NCI-H82 treated with DMSO at 0.1 percent for 48 hours (cell line): Measurements from ENCODE around the gene GATAD2B.
"Not testable (repeated sequence)": the region's sequence is repeated elsewhere in the genome, so short reads cannot be mapped to it uniquely, and the experiment has no call there.

ENCODE experiments used
- DNase-seq: peaks from one replicate; lab custom pipeline; 2025; ENCODE audit not compliant: unreplicated experiment; lab: John Stamatoyannopoulos, UW

Gene GATAD2B

DNA sequence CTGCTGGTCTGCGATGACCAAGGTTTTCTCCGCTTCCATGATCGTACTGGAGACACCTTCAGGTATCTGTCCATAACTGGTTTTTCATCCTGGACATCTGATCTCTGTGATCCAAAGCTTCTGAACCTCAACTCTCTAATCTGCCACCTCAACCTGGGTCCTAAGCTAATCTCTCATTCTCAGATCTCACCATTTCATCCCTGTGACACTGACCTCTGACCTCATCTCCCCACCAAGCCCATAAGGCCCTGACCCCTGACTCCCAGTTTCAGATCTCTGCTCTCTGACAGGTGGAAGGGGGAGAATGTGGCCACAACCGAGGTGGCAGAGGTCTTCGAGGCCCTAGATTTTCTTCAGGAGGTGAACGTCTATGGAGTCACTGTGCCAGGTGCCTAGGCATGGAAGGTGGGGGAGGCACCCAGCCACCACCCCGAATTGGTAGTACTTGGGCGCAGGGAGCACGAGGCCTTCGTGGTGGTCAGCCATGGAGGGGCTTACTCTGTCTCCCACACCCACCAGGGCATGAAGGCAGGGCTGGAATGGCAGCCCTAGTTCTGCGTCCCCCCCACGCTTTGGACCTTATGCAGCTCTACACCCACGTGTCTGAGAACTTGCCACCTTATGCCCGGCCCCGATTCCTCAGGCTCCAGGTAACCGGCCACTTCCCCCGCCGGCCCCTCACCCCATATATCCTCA lies 143.8 kb downstream of the GATAD2B start:
- no peak for DNase-seq

DNA sequence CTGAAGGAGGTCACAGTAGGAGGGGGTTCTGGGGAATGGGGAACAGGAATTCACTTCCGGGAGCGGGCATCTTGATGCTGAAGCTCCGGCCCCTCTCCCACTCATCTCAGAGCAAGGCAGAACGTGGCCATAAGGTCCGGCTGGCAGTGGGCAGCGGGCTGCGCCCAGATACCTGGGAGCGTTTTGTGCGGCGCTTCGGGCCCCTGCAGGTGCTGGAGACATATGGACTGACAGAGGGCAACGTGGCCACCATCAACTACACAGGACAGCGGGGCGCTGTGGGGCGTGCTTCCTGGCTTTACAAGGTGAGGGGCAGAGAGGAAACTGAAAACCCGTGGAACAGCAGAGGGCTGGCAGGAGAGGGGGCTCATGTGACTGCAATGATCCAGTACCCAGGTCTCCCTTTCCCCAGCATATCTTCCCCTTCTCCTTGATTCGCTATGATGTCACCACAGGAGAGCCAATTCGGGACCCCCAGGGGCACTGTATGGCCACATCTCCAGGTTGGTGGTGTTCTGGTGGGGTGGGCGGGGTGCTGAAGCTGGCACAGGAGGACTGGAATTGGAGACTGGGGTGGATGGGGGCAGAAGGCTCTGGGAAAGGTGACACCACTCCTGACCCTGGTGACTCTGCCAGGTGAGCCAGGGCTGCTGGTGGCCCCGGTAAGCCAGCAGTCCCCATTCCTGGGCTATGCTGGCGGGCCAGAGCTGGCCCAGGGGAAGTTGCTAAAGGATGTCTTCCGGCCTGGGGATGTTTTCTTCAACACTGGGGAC lies 144.5 kb downstream of the GATAD2B start:
- no peak for DNase-seq

DNA sequence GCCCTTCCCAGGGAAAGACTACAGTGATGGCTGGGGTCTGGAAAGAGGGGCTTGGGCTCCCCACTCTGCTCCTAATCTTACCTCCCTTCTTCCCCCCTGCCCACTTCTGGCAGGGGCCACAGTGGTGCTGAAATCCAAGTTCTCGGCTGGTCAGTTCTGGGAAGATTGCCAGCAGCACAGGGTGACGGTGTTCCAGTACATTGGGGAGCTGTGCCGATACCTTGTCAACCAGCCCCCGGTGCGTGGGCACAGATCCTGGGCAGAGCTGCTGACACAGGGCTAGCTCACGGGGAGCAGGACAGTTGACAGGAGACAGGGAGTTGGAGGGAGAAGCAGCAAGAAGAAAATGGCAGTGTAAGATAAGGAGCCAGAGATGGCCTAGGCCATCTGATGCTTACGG lies 145.1 kb downstream of the GATAD2B start:
- DNase-seq: no peak

DNA sequence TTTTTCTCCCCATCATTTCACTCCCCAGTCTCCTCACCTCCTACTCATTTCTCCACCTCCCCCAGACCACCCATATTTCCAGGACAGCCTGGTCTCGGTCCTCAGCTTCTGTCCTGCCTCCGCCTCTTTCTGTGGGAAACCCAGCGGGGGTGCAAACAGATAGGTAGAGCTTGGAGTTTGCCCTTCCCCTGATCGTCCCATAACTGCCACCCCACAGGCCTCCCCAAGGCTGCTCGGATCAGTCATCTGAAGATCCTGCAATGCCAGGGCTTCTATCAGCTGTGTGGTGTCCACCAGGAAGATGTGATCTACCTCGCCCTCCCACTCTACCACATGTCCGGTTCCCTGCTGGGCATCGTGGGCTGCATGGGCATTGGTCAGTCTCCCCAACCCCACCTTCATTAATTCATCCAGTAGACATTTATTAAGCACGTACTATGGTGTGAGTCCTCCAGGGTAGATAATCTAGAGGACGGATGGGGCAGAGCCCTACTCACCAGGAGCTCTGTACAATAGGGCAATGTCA lies 145.9 kb downstream of the GATAD2B start:
- no peak for DNase-seq

DNA sequence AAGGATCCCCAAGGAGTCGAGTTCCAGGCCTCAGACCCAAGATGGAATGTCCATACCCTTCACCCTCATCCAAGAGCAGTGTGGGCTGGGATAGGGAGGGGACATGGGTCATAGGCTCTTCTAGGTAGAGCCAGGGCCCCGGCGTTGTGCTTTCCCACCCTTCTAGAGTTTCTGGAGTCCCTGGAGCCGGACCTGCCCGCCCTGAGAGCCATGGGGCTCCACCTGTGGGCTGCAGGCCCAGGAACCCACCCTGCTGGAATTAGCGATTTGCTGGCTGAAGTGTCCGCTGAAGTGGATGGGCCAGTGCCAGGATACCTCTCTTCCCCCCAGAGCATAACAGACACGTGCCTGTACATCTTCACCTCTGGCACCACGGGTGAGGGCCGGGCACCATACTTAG lies 146.4 kb downstream of the GATAD2B start:
- no peak for DNase-seq

DNA sequence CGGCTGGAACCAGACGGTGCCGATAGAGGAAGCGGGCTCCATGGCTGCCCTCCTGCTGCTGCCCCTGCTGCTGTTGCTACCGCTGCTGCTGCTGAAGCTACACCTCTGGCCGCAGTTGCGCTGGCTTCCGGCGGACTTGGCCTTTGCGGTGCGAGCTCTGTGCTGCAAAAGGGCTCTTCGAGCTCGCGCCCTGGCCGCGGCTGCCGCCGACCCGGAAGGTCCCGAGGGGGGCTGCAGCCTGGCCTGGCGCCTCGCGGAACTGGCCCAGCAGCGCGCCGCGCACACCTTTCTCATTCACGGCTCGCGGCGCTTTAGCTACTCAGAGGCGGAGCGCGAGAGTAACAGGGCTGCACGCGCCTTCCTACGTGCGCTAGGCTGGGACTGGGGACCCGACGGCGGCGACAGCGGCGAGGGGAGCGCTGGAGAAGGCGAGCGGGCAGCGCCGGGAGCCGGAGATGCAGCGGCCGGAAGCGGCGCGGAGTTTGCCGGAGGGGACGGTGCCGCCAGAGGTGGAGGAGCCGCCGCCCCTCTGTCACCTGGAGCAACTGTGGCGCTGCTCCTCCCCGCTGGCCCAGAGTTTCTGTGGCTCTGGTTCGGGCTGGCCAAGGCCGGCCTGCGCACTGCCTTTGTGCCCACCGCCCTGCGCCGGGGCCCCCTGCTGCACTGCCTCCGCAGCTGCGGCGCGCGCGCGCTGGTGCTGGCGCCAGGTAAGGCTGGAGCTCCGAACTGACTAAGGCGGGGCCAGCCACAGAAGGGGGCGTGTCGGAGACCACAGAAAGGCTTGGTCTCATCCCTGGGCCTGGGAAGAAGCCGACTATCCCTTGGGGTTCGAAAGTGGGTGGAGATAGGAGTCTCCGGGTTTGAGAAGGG lies 147.1 kb downstream of the GATAD2B start:
- peak; percentile 62 for DNase-seq

DNA sequence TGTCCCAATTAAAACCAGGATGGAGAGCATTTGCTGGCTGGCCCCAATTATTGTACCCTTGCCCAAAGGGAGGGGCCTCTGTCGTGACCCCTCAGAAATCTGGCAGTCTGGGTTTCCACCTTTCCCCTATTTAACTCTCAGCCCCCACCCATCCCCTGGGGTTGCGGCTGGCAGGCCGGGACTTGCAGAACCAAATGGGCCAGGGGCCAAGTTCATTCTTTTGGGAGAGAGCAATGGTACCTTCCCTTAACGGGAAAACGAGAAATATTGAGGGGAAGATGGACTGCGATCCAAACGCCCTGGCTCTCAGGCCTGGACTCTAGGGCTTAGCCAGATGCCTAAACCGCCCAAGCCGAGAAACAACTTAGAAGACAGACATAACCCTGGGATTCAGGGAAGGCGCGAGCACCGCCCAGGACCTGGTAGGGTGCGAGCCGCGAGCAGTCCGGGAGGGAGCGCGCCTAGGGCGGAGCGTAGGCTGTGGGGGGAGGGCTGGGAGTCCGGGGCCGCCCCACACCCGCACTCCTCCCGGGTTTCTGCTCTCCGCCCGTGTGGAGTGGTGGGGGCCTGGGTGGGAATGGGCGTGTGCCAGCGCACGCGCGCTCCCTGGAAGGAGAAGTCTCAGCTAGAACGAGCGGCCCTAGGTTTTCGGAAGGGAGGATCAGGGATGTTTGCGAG lies 147.9 kb downstream of the GATAD2B start, which contains the start of gene SLC27A3:
SLC27A3 (plus strand) TSS at position 628 of the 678 bp plus-strand sequence. CDS start 91 bp downstream, outside the sequence.
- peak; percentile 26 for DNase-seq

DNA sequence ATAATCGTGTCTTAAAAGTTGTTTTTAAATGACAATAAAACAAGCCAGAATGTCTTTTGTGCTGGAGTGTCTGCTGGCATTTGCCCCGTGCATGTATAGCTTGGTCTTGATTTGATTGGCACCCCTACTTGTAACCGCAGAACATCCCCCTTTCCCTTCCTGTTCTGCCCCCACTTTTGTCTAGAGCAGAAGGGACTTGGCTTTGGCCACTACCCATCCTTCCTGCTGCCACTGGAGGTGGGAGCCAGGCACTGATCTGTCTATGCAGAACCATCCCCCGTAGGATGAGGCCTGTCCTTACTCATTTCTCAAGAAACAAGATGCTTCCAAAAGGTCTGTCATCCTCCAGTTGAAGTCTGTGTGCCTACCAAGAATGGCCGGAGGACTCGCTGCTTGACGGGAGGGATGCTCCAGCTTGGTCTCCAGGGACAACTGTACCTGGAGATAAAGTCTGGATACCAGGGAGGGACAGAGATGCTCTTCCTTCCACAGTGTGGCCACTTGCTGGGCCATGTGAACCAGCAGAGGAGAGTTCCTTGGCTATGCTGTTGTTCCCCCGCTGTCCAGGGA lies 148.7 kb downstream of the GATAD2B start:
- DNase-seq: no peak

DNA sequence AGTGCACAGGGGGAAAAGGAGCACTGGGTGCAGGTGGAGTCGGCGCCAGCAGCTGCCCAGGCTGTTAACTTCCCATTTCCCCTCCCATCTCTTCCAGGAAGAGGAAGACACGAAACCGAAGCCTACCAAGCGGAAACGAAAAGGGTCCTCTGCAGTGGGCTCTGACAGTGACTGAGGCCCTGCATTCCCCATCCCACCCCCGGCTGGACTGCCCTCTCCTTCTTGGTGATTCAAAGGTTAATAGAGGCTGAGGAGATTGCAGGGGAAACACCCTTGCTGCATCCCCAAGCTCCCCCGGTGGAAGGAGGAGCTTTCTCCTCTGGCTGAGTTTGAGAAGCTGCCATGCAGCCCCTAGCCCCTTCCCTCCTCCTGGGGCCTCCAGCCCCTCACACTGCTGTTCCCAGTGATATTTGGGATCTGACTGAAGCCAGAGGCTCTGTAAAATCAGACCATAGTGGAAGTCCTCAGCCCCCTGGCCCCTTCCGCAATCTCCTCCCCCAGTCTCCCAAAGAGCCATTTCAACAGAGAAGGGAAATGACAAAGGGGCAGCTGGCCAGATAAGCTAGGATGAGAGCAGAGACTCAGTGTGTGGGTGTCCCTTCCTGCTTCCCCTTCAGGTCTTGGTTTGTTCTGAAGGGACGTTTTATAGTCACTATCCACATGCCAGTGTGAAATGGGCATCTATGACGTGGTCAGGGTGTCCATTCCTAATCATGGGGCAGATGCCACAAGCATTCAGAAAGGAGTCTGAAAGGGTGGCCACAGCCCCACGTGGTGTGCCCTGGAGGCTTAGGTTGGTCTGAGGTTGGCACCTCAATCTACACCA lies 149.5 kb downstream of the GATAD2B start:
- DNase-seq: no peak

DNA sequence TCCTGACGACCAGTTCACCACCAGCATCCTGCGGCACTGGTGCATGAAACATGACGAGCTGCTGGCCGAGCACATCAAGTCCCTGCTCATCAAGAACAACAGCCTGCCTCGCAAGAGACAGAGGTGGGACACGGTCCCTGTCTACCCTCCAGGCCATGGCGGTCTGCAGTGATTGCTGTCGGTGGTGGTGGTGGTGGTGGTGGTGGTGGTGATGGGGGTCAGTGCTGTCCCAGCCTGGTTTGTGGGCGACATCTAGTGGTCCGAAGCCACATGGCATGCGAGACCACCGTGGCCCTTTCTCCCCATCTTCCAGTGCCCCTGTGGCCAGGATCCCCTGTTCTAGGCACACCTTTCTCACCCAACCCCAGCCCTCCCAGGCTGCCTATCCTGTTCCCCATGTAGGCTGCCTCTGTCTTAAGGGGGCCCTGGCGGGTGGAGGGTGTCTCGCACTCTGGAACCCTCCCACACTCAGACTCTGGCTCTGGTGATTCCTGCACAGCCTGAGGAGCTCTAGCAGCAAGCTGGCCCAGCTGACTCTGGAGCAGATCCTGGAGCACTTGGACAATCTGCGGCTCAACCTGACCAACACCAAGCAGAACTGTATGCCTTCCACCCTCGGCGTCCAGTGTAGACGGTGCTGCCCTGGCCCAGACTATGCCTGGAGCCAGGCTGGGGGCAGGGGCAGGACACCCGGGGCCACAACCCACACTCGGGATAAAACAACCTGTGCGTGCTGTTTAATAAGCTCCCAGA lies 150.8 kb downstream of the GATAD2B start:
- DNase-seq: no peak

DNA sequence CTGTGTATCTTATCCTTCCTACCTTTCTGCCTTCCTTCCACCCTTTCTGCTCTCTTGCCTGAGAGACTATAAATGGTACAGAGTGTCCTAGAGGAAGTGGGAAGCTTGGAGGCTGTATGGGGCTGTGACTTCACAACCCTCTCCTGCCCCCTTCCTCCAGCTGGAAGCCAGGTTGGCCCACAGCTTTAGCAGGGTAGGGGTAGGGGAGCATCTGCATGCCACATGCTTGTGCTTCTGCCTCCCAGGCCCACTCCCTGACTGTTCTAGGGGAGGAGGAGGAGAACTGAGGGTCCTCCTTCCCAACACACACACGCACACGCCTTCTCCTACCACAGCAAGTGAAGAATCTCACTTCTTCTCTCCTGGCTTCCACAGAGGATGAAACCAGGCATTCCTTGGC lies 151.5 kb downstream of the GATAD2B start:
- DNase-seq: no peak

DNA sequence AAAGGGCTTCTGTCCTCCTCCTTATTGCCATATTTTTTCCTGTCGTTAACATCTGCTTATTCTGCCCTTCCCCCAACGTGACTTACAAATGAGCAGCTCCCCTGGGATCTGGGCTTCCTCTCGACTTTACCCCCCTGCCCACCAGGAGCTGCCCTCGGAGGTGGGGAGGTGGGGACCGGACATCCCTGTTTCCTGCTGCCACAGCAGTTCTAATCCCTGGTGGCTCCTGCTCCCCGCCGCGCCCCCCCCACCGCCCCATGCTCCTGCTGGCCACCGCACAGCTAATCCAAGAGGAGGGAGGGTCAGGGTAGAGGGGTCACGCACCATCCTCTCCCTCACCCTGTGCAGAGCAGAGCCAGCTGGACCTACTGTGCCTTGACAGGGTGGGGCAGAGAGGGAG lies 152.0 kb downstream of the GATAD2B start:
- DNase-seq: peak; percentile 20

DNA sequence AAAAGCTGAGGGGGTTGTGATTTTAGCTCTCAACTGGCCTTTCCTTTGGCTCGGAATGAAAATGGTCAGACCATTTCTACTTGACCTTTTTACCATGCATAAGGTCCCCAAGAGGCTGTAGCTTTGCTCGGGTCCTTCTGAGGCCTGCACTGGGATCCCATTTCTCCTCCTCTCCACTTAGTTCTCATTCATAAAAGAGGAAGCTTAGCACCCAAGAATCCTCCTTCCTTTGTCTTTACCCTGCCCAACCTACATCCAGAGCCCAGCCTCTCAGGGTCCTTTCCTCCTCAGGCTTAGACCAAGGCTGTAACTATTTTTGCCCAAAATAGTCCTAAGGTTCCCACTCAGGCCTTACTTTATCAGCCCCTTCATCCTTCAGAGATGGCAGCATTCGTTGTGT lies 153.6 kb downstream of the GATAD2B start:
- no peak for DNase-seq

DNA sequence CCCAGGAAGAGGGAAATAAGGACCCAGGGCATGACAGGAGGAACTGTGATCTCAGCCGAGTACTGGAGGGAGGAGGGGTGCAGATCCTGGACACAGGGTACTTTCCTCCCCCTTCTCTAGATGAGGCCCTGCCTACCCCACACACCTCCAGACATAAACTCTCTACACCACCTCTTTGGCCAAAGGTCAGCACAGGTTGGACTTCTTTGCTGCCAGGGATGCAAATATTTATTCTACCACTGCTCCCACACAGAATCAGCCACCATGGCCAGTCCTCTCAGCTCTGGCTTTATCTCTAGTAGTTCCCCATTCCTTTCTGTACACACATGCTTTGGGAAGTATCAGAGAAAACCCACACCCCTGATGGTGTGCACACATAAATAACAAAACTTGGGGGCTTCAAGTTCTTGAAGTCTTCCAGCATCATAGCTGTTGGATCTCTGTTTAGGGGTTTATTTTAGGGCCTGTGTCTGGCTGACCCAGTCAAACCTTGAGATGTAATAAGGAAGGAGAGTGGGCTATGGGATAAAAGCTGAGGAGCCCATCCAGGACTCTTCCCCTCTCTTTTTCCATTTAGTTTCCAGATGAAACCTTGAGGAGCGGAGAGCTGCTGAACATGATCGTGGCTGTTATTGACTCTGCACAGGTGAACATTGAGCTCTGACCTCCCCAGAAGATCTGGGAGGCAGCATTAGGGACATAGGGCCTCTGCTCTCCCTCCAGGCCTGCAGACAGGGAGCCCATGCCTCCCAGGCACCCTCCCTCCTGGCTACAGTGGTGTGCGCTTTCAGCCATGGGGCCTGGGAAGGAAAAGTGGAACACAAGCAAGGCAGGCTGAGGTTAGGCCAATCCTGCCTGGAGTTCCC lies 154.2 kb downstream of the GATAD2B start:
- no peak for DNase-seq

DNA sequence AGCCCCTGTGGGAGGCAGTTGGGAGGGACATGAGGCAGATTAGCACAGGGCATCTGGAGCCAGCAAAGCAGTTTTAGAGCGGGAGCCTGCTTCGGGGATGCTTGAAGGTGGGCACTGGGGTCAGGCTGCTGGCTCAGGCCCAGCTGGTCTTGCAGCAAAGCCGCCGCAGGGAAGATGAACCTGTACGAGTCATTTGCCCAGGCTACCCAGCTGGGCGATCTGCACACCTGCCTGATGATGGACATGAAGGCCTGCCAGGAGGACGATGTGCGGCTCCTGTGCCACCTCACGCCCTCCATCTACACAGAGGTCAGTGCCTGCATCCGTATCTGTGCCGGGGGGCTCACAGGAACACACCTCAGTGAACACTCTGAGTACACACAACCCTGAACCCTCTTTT lies 155.3 kb downstream of the GATAD2B start:
- no peak for DNase-seq

DNA sequence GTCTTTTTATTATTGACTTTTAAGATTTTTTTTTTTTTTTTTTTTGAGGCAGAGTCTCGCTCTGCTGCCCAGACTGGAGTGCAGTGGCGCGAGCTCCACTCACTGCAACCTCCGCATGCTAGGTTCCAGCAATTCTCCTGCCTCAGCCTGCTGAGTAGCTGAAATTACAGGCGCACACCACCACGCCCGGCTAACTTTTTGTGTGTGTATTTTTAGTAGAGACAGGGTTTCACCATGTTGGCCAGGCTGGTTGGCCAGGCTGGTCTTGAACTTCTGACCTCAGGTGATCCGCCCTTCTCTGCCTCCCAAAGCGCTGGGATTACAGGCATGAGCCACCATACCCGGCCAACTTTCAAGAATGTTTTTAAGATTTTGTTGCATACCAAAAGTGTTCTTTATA lies 156.1 kb downstream of the GATAD2B start:
- not testable (repeated sequence) for DNase-seq

DNA sequence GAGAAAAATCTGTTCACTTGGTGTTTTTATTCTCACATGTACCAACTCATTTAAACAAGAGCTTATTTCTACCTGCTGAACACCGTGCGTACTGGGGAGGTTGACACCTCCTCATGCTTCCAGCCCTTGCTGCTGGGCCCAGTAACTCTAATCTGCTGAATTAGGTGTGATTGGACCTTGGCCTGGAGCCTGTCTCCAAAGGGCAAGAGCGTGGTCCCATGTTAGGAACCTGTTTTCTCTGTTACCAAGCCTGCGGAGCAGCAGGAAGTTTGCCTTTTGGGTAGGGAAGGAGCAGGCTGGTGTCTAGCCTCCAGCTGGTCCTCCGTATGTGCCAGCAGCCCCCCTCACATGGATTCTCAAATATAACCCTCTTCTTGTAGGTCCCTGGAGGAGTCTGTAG lies 158.5 kb downstream of the GATAD2B start:
- no peak for DNase-seq
